SK-N-SH (cell line): ENCODE results near the gene LRR1. TPM values are rescaled to one million over a fixed set of nuclear protein-coding genes. Genes with fewer than 3 reads are reported as not detected.
"Not testable (repeated sequence)": the region's sequence is repeated elsewhere in the genome, so short reads cannot be mapped to it uniquely, and the experiment has no call there.

Experiments used
- CTCF ChIA-PET: fragments of 300-600, 350-600 bp; formaldehyde crosslinking; extraction: SDS; loops from one replicate; lab custom pipeline; 2021; lab: Yijun Ruan, JAX
- POLR2A ChIA-PET: fragments of 350-600 bp; sonication (Branson Sonifier 250); formaldehyde crosslinking; extraction: SDS; loops from one replicate; lab custom pipeline; 2020; ENCODE audit warnings: antibody characterized with exemption, inconsistent platforms; lab: Yijun Ruan, JAX
- DNase-seq: peaks from one replicate; pipeline ENCODE4 v3.0.0; 2012
- H2AFZ ChIP-seq: fragments of 200-600 bp; sonication (generic); 2 replicates; pipeline ENCODE4 v1.8.1; 2016; ENCODE audit warnings: antibody characterized with exemption, mild to moderate bottlenecking, low read depth
- H3F3A ChIP-seq: fragments of 200-600 bp; sonication (generic); replicated peaks from 2 replicates; pipeline ENCODE3; 2016; ENCODE audit warnings: antibody characterized with exemption, mild to moderate bottlenecking; ENCODE audit not compliant: insufficient read depth
- H3K27ac ChIP-seq, 2 experiments: fragments of 200-500 bp in 1 of 2; fragments of 200-600 bp in 1 of 2; sonication (Bioruptor generic) in 1 of 2; sonication (generic), shearing (Covaris generic) in 1 of 2; 2 replicates each; pipeline versions ENCODE4 v1.5.1 to v1.6.1; 2014 to 2016; ENCODE audit warnings: low read depth in 2 of 2, inconsistent platforms in 1 of 2, low read length in 1 of 2, mild to moderate bottlenecking in 1 of 2, mixed read lengths in 1 of 2
- H3K27me3 ChIP-seq: fragments of 200-600 bp; sonication (generic), shearing (Covaris generic); 2 replicates; pipeline ENCODE4 v1.6.1; 2016; ENCODE audit warnings: mixed run types; ENCODE audit not compliant: insufficient read depth
- H3K36me3 ChIP-seq, 2 experiments: fragments of 200-500 bp in 1 of 2; fragments of 200-600 bp in 1 of 2; sonication (Bioruptor generic) in 1 of 2; sonication (generic) in 1 of 2; replicated peaks in 1 of 2; 2 replicates each; pipeline versions ENCODE3 to v1.5.1; 2014 to 2016; ENCODE audit warnings: low read length in 1 of 2, mild to moderate bottlenecking in 1 of 2; ENCODE audit not compliant: insufficient read depth in 2 of 2, control insufficient read depth in 1 of 2
- H3K4me1 ChIP-seq, 2 experiments: fragments of 200-500 bp in 1 of 2; fragments of 200-600 bp in 1 of 2; sonication (Bioruptor generic) in 1 of 2; sonication (generic), shearing (Covaris generic) in 1 of 2; 2 replicates each; pipeline versions ENCODE4 v1.5.1 to v1.6.1; 2014 to 2016; ENCODE audit warnings: low read depth in 1 of 2, low read length in 1 of 2, mixed run types in 1 of 2; ENCODE audit not compliant: insufficient read depth in 2 of 2, control insufficient read depth in 1 of 2
- H3K4me2 ChIP-seq: fragments of 200-600 bp; sonication (generic), shearing (Covaris generic); 2 replicates; pipeline ENCODE4 v1.6.1; 2017; ENCODE audit warnings: mixed run types
- H3K4me3 ChIP-seq, 2 experiments: fragments of 200-500 bp in 1 of 2; fragments of 200-600 bp in 1 of 2; sonication (Bioruptor generic) in 1 of 2; sonication (generic), shearing (Covaris generic) in 1 of 2; 2 replicates each; pipeline versions ENCODE4 v1.5.1 to v1.8.1; 2014 to 2016; ENCODE audit warnings: low read depth in 2 of 2, inconsistent platforms in 1 of 2, low read length in 1 of 2, mild to moderate bottlenecking in 1 of 2, mixed read lengths in 1 of 2, moderate library complexity in 1 of 2
- H3K79me2 ChIP-seq: fragments of 200-600 bp; sonication (generic); 2 replicates; pipeline ENCODE4 v1.8.1; 2017; ENCODE audit warnings: mild to moderate bottlenecking; ENCODE audit not compliant: insufficient read depth
- H3K9ac ChIP-seq: fragments of 200-600 bp; sonication (generic); 2 replicates; pipeline ENCODE4 v1.6.1; 2017; ENCODE audit warnings: mixed run types
- H3K9me2 ChIP-seq: fragments of 200-600 bp; sonication (generic); 2 replicates; pipeline ENCODE4 v1.6.1; 2017; ENCODE audit warnings: mixed run types
- H3K9me3 ChIP-seq: fragments of 200-600 bp; sonication (generic); 2 replicates; pipeline ENCODE4 v1.6.1; 2017; ENCODE audit warnings: mixed run types, mild to moderate bottlenecking, moderate library complexity
- H4K20me1 ChIP-seq: fragments of 200-600 bp; sonication (generic); 2 replicates; pipeline ENCODE4 v1.6.1; 2017; ENCODE audit warnings: mild to moderate bottlenecking, mixed run types; ENCODE audit not compliant: insufficient read depth
- CTCF ChIP-seq: fragments of 200-600 bp; sonication (generic); IDR thresholded peaks from 2 replicates; pipeline ENCODE4 v1.6.1; 2017; ENCODE audit warnings: antibody characterized with exemption, mild to moderate bottlenecking, moderate library complexity
- ELF1 ChIP-seq: IDR thresholded peaks from 2 replicates; pipeline ENCODE4 v1.4.0; 2012
- EP300 ChIP-seq, 2 experiments: IDR thresholded peaks; 2 replicates each; pipeline versions ENCODE4 v1.4.0 to v1.6.1; 2012; ENCODE audit warnings: borderline replicate concordance in 1 of 2, low read depth in 1 of 2, low read length in 1 of 2
- EZH2phosphoT487 ChIP-seq: fragments of 200-600 bp; sonication (generic); IDR thresholded peaks from 2 replicates; pipeline ENCODE4 v1.6.1; 2017; ENCODE audit warnings: low read depth, mixed run types, mild to moderate bottlenecking, antibody characterized with exemption, moderate library complexity, borderline replicate concordance
- JUND ChIP-seq: IDR thresholded peaks from 2 replicates; pipeline ENCODE4 v1.4.0; 2012
- MXI1 ChIP-seq: IDR thresholded peaks from 2 replicates; pipeline ENCODE4 v1.6.1; 2012; ENCODE audit warnings: mild to moderate bottlenecking, low read depth, low read length, improper control_type of control experiment
- SIN3A ChIP-seq: IDR thresholded peaks from 2 replicates; pipeline ENCODE4 v1.6.1; 2012; ENCODE audit warnings: low read depth, mild to moderate bottlenecking, low read length, moderate library complexity, borderline replicate concordance
- TAF1 ChIP-seq: IDR thresholded peaks from 2 replicates; pipeline ENCODE4 v1.6.1; 2012; ENCODE audit warnings: low read depth, mild to moderate bottlenecking, low read length, moderate library complexity, borderline replicate concordance
- TCF12 ChIP-seq: IDR thresholded peaks from 2 replicates; pipeline ENCODE4 v1.4.0; 2012
- USF1 ChIP-seq: IDR thresholded peaks from 2 replicates; pipeline ENCODE4 v1.4.0; 2012; ENCODE audit warnings: low read depth, borderline replicate concordance
- YY1 ChIP-seq: IDR thresholded peaks from 2 replicates; pipeline ENCODE4 v1.4.0; 2012; ENCODE audit warnings: low read depth, mild to moderate bottlenecking
- ZBTB33 ChIP-seq: IDR thresholded peaks from 2 replicates; pipeline ENCODE4 v1.4.0; 2012; ENCODE audit warnings: low read depth, borderline replicate concordance
- WGBS: methylation state at CpG from one replicate; pipeline ENCODE4 v1.1.6; 2017; ENCODE audit warnings: low lambda C conversion rate; 5-methylcytosine and 5-hydroxymethylcytosine counted together
- polyA plus RNA-seq, 3 experiments: library from polyadenylated mRNA; depleted of rRNA; stranded (reverse); fragments of >200 nt; gene quantifications; 2 replicates each; pipeline ENCODE4 v1.2.3, GENCODE V29; 2012

Gene LRR1
- polyA plus RNA-seq, 1 of the 3 experiments (the other 2 are of a cell fraction), result 9.3 TPM

GRCh38 chr14:49584058-49584457, 14.7 kb upstream of the LRR1 start:
- TF ChIP-seq ELF1 (no peak), ZBTB33 (no peak), SIN3A (no peak)
- H2AFZ ChIP-seq, result no peak overlapping the region
- DNase-seq, result no peak
- peak overlapping the region; percentile 1; the same call in 1 of the 2 replicates for H3K4me2 ChIP-seq
- H3K79me2 ChIP-seq, result peaks cover 70% of the 10 kb centered on the region
- peaks cover 26% of the 10 kb centered on the region for H3F3A ChIP-seq
- no peak overlapping the region for H3K9ac ChIP-seq
- WGBS, result 84% methylated on average over 9 of the region's 11 CpGs
- peaks cover 24 to 33% of the 10 kb centered on the region in 2 experiments for H3K36me3 ChIP-seq
- POLR2A ChIA-PET, result no interaction called here
- H3K4me3 ChIP-seq, result no peak overlapping the region
- H4K20me1 ChIP-seq, result peaks cover 59% of the 10 kb centered on the region
- no peak overlapping the region for H3K27ac ChIP-seq
- H3K9me2 ChIP-seq, result no peaks in the 10 kb centered on the region
- H3K27me3 ChIP-seq, result no peaks in the 10 kb centered on the region
- peaks cover 3 to 7% of the 10 kb centered on the region in 2 experiments; a peak in 1 of 4 replicates for H3K4me1 ChIP-seq
- no peaks in the 10 kb centered on the region for H3K9me3 ChIP-seq
- CTCF ChIA-PET, result interaction anchor here (1.7 kb wide), 1 partner anchor 122 kb away, joined by 6 read pairs; no protein-coding TSS in a partner anchor

- Histone ChIP-seq H3K4me3 (peak overlapping the region; percentile 72 to 91), H3K4me2 (peak overlapping the region; percentile 81), H3K79me2 (peaks cover 61% of the 10 kb centered on the region), H3F3A (peaks cover 26% of the 10 kb centered on the region), H3K27ac (peak overlapping the region in 1 of 2 experiments; percentile 82; a peak in 1 of 4 replicates), H3K36me3 (peaks cover 24 to 33% of the 10 kb centered on the region in 2 experiments), H3K9ac (peak overlapping the region; percentile 87), H4K20me1 (peaks cover 49% of the 10 kb centered on the region)
- H3K4me1 ChIP-seq, H3K9me3 ChIP-seq, DNase-seq, H3K27me3 ChIP-seq, H3K9me2 ChIP-seq, H2AFZ ChIP-seq: not testable (repeated sequence)
- CTCF ChIA-PET, result interaction anchor here (1.7 to 3.8 kb wide), 2 partner anchors 12 to 123 kb away, joined by 6 to 51 read pairs; partner anchors contain the start of gene LRR1
- POLR2A ChIA-PET, result interaction anchor here (0.6 to 3.6 kb wide), 4 partner anchors 10 to 49 kb away, joined by 5 to 19 read pairs (median 7); partner anchors contain the start of gene LRR1
- 45% methylated on average over 31 of the region's 32 CpGs for WGBS
Measured at GRCh38 chr14:49584981-49585640, 13.6 kb upstream of the LRR1 start.

- Histone ChIP-seq H3K27me3 (no peaks in the 10 kb centered on the region), H3K4me1 (peaks cover 3 to 7% of the 10 kb centered on the region in 2 experiments; a peak in 1 of 4 replicates), H4K20me1 (peaks cover 43% of the 10 kb centered on the region), H3K27ac (peak within 1 kb of the TSS; percentile 82 to 84), H3K9me3 (no peaks in the 10 kb centered on the region), H3F3A (peaks cover 26% of the 10 kb centered on the region), H3K4me3 (peak within 1 kb of the TSS; percentile 72 to 91), H2AFZ (peak within 1 kb of the TSS; percentile 86), H3K9me2 (no peaks in the 10 kb centered on the region), H3K4me2 (peak within 1 kb of the TSS; percentile 81), H3K9ac (peak within 1 kb of the TSS; percentile 87), H3K36me3 (peaks cover 24 to 33% of the 10 kb centered on the region in 2 experiments), H3K79me2 (peaks cover 52% of the 10 kb centered on the region)
- ChIA-PET CTCF (interaction anchor here (1.0 to 3.8 kb wide), 17 partner anchors 7 to 125 kb away, joined by 3 to 51 read pairs (median 6); partner anchors contain the start of genes LRR1, MGAT2, POLE2 and RPL36AL), POLR2A (interaction anchor here (0.6 to 3.6 kb wide), 6 partner anchors 12 to 48 kb away, joined by 4 to 19 read pairs (median 6); partner anchors contain the start of genes LRR1, MGAT2 and RPL36AL)
- under 1% methylated on average over 32 of the region's 55 CpGs for WGBS
- peak; percentile 89 for DNase-seq
- TF ChIP-seq TAF1 (peak; percentile 86), USF1 (no peak), TCF12 (no peak), JUND (peak; percentile 63), YY1 (peak; percentile 89), SIN3A (peak; percentile 43; the same call in 1 of the 2 replicates), EP300 (IDR thresholded peaks at IDR 0.05; ENCODE audit: borderline replicate concordance in 1 of 2, low read depth in 1 of 2, low read length in 1 of 2) (peak in 1 of 2 experiments; percentile 28; a peak in 1 of 4 replicates), CTCF (no peak), EZH2phosphoT487 (no peak), MXI1 (peak; percentile 86)
Measured at GRCh38 chr14:49585803-49586672, 12.7 kb upstream of the LRR1 start, which contains the start of gene RPS29. Gene RPS29 (minus strand): TSS chr14:49586380. CDS start chr14:49586346, 34 bp downstream.
